Panc1 (cell line): ENCODE results near the gene ZNF521.

Experiments used
- CTCF ChIP-seq: fragments of 450-650 bp; IDR thresholded peaks from 2 replicates; pipeline ENCODE4 v1.5.1; 2017; ENCODE audit warnings: mild to moderate bottlenecking
- POLR2AphosphoS5 ChIP-seq: IDR thresholded peaks from 2 replicates; pipeline ENCODE4 v1.6.1; 2012; ENCODE audit warnings: mild to moderate bottlenecking, low read depth, low read length, moderate library complexity
- REST ChIP-seq, 2 experiments: IDR thresholded peaks; 2 replicates each; pipeline ENCODE4 v1.6.1; 2011 to 2012; ENCODE audit warnings: low read depth in 2 of 2, control low read depth in 1 of 2, low read length in 1 of 2, mild to moderate bottlenecking in 1 of 2, moderate library complexity in 1 of 2; ENCODE audit not compliant: insufficient read depth in 1 of 2
- TCF7L2 ChIP-seq: IDR thresholded peaks from 2 replicates; pipeline ENCODE4 v1.6.1; 2011; ENCODE audit warnings: mild to moderate bottlenecking, low read depth, low read length, inconsistent platforms

- TF ChIP-seq CTCF (no peak), POLR2AphosphoS5 (no peak), TCF7L2 (no peak), REST (IDR thresholded peaks at IDR 0.05; ENCODE audit: insufficient read depth in 1 of 2, low read depth in 2 of 2, low read length in 1 of 2) (no peak)
Measured at GRCh38 chr18:25169701-25170100, 182.3 kb downstream of the ZNF521 start.
